HCT116 (cell line): ENCODE data around the gene LCOR. TPM values are rescaled to one million over a fixed set of nuclear protein-coding genes. Genes with fewer than 3 reads are reported as not detected.

ENCODE experiments used
- ATAC-seq: fragments of 200-7000 bp; cut with Tn5 transposase; 2 replicates; pipeline ENCODE4 v1.9.1; 2020; ENCODE audit warnings: mild to moderate bottlenecking, moderate library complexity
- BruUV-seq: library from RNA; stranded (reverse); fragments of 400-500 nt; replicated peaks from 2 replicates; lab custom pipeline; 2021; lab: Mats Ljungman, UMichigan
- CTCF ChIA-PET: fragments of 300-600 bp; sonication (Branson Sonifier 250); formaldehyde crosslinking; loops from one replicate; lab custom pipeline; 2021; ENCODE audit warnings: antibody characterized with exemption; lab: Charles Lee
- POLR2A ChIA-PET: fragments of 300-600, 350-600 bp; sonication (Branson Sonifier 250); formaldehyde crosslinking; loops from one replicate; lab custom pipeline; 2021; ENCODE audit warnings: antibody characterized with exemption; lab: Charles Lee
- RAD21 ChIA-PET, 2 experiments: fragments of 300-600 bp; sonication (Branson Sonifier 250); formaldehyde crosslinking; loops; one replicate each; lab custom pipeline; 2023; ENCODE audit warnings: low total read pairs in 2 of 2; ENCODE audit not compliant: uncharacterized antibody in 2 of 2, unreplicated experiment in 2 of 2, low non-redundant PET in 1 of 2; lab: Charles Lee
- DNase-seq: peaks from one replicate; pipeline ENCODE4 v3.0.0-alpha.2; 2010; ENCODE audit warnings: low read depth, low spot score
- H2AFZ ChIP-seq: fragments of 200-600 bp; shearing (Covaris generic), sonication (generic); 2 replicates; pipeline ENCODE4 v1.6.1; 2017; ENCODE audit warnings: low read depth, mixed run types, mixed read lengths, antibody characterized with exemption, low read length; ENCODE audit not compliant: poor library complexity, severe bottlenecking
- H3K27ac ChIP-seq: 2 replicates; pipeline ENCODE4 v1.5.1; 2012; ENCODE audit warnings: low read depth, low read length
- H3K27me3 ChIP-seq: fragments of 200-600 bp; sonication (generic); 2 replicates; pipeline ENCODE4 v1.6.1; 2016; ENCODE audit warnings: mixed run types, low read length, mixed read lengths; ENCODE audit not compliant: insufficient read depth
- H3K36me3 ChIP-seq, 2 experiments: fragments of 200-500 bp in 1 of 2; fragments of 200-600 bp in 1 of 2; sonication (Bioruptor generic) in 1 of 2; sonication (generic) in 1 of 2; 2 replicates each; pipeline versions ENCODE4 v1.5.1 to v1.6.1; 2014 to 2016; ENCODE audit warnings: low read length in 2 of 2, inconsistent platforms in 1 of 2, mixed read lengths in 1 of 2, mixed run types in 1 of 2; ENCODE audit not compliant: insufficient read depth in 2 of 2, control insufficient read depth in 1 of 2
- H3K4me1 ChIP-seq, 2 experiments: fragments of 200-600 bp in 1 of 2; sonication (generic) in 1 of 2; 2 replicates each; pipeline versions ENCODE4 v1.5.1 to v1.6.1; 2012 to 2017; ENCODE audit warnings: low read length in 2 of 2, inconsistent platforms in 1 of 2, mild to moderate bottlenecking in 1 of 2, mixed read lengths in 1 of 2, mixed run types in 1 of 2, moderate library complexity in 1 of 2; ENCODE audit not compliant: insufficient read depth in 2 of 2, control insufficient read depth in 1 of 2
- H3K4me2 ChIP-seq: fragments of 200-600 bp; sonication (generic); 2 replicates; pipeline ENCODE4 v1.6.1; 2017; ENCODE audit warnings: mixed run types, low read length, mixed read lengths
- H3K4me3 ChIP-seq, 2 experiments: fragments of 200-600 bp in 1 of 2; sonication (generic) in 1 of 2; replicated peaks in 1 of 2; 2 replicates each; pipeline ENCODE4 v1.5.1; 2011 to 2016; ENCODE audit warnings: low read length in 2 of 2, control low read depth in 1 of 2, low read depth in 1 of 2, mild to moderate bottlenecking in 1 of 2, mixed read lengths in 1 of 2, mixed run types in 1 of 2
- H3K79me2 ChIP-seq: fragments of 200-600 bp; sonication (generic); 2 replicates; pipeline ENCODE4 v1.6.1; 2017; ENCODE audit warnings: mild to moderate bottlenecking, mixed run types, low read length, moderate library complexity, mixed read lengths; ENCODE audit not compliant: insufficient read depth
- H3K9ac ChIP-seq: fragments of 200-600 bp; sonication (generic); 2 replicates; pipeline ENCODE4 v1.6.1; 2016; ENCODE audit warnings: low read length, mixed read lengths
- H3K9me2 ChIP-seq: fragments of 200-600 bp; sonication (generic), shearing (Covaris generic); 2 replicates; pipeline ENCODE4 v1.6.1; 2017; ENCODE audit warnings: mixed run types, mild to moderate bottlenecking, moderate library complexity; ENCODE audit not compliant: insufficient read depth
- H3K9me3 ChIP-seq, 2 experiments: fragments of 200-500 bp in 1 of 2; fragments of 200-600 bp in 1 of 2; sonication (Bioruptor generic) in 1 of 2; sonication (generic) in 1 of 2; 2 replicates each; pipeline ENCODE4 v1.6.1; 2014 to 2017; ENCODE audit warnings: low read length in 2 of 2, mixed read lengths in 2 of 2, inconsistent platforms in 1 of 2, low read depth in 1 of 2, mild to moderate bottlenecking in 1 of 2, mixed run types in 1 of 2, moderate library complexity in 1 of 2; ENCODE audit not compliant: control insufficient read depth in 1 of 2, insufficient read depth in 1 of 2
- H4K20me1 ChIP-seq: fragments of 200-600 bp; sonication (generic), shearing (Covaris generic); 2 replicates; pipeline ENCODE4 v1.6.1; 2017; ENCODE audit warnings: mixed run types, mild to moderate bottlenecking, moderate library complexity; ENCODE audit not compliant: insufficient read depth
- CEBPB ChIP-seq: IDR thresholded peaks from 2 replicates; pipeline ENCODE4 v1.6.1; 2012; ENCODE audit warnings: low read depth
- CTCF ChIP-seq, 3 experiments: fragments of 200-600 bp in 1 of 3; sonication (generic) in 1 of 3; IDR thresholded peaks in 2 of 3; conservative IDR thresholded peaks in 1 of 3; 2 replicates each; pipeline ENCODE4 v1.5.1; 2012 to 2017; ENCODE audit warnings: low read depth in 2 of 3, low read length in 2 of 3, antibody characterized with exemption in 1 of 3, borderline replicate concordance in 1 of 3, control low read depth in 1 of 3, mild to moderate bottlenecking in 1 of 3, mixed read lengths in 1 of 3, mixed run types in 1 of 3, moderate library complexity in 1 of 3; ENCODE audit not compliant: insufficient read depth in 1 of 3
- EGR1 ChIP-seq: IDR thresholded peaks from 2 replicates; pipeline ENCODE4 v1.6.1; 2012; ENCODE audit warnings: low read depth
- EZH2 ChIP-seq: fragments of 200-600 bp; sonication (generic); IDR thresholded peaks from 2 replicates; pipeline ENCODE4 v1.6.1; 2017; ENCODE audit warnings: antibody characterized with exemption, mixed run types
- EZH2phosphoT487 ChIP-seq: fragments of 200-600 bp; IDR thresholded peaks from 2 replicates; pipeline ENCODE4 v1.6.1; 2018; ENCODE audit warnings: antibody characterized with exemption, borderline replicate concordance
- FOSL1 ChIP-seq: IDR thresholded peaks from 2 replicates; pipeline ENCODE4 v1.6.1; 2012; ENCODE audit warnings: low read depth
- SIN3A ChIP-seq: IDR thresholded peaks from 2 replicates; pipeline ENCODE4 v1.6.1; 2012; ENCODE audit warnings: low read depth
- SP1 ChIP-seq: IDR thresholded peaks from 2 replicates; pipeline ENCODE4 v1.6.1; 2012; ENCODE audit warnings: low read depth
- SRF ChIP-seq: IDR thresholded peaks from 2 replicates; pipeline ENCODE4 v1.6.1; 2012; ENCODE audit warnings: low read depth
- YY1 ChIP-seq: IDR thresholded peaks from 2 replicates; pipeline ENCODE4 v1.6.1; 2011; ENCODE audit warnings: low read length, low read depth, moderate library complexity, mild to moderate bottlenecking; ENCODE audit not compliant: insufficient replicate concordance; ENCODE audit errors: extremely low read depth
- ZFX ChIP-seq: fragments of 450-650 bp; IDR thresholded peaks from 2 replicates; pipeline ENCODE4 v1.6.1; 2017
- intact Hi-C: fragments of 100-400 bp; cut with micrococcal nuclease; formaldehyde crosslinking; loops from 2 replicates; pipeline ENCODE4 v1.10.0; 2022
- total RNA-seq: library from RNA; stranded (reverse); gene quantifications from one replicate; pipeline ENCODE4 v1.2.1, GENCODE V29; 2021; ENCODE audit not compliant: unreplicated experiment
- TF ChIP-seq, protein P1 (sequence below): IDR thresholded peaks from 2 replicates; pipeline ENCODE4 v1.6.1; 2012
- TF ChIP-seq, protein P2 (sequence below): IDR thresholded peaks from 2 replicates; pipeline ENCODE4 v1.6.1; 2012

LCOR gene
- total RNA-seq, 1 experiment from 2014 or later: 59.9 TPM

DNA sequence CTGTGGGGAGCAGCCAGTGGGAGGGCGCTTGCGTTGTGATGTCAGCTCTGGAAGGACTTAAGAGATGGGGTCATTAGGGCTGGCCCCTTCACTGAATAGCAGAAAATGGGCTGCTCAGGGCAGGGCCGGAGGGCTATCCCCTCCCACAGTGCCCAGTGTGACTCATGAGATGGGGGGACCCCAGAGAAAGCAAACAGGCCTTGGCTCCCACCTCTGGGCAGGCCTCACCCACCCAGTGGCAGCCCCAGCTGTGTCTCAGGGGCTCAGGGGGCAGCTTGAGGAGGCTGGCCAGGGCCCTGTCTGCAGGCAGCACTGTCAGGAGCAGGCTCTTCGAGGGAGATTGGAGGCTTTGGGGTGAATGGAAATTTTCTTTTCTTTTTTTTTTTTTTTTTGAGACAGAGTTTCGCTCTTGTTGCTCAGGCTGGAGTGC is 185.4 kb downstream of the LCOR start:
- ChIA-PET RAD21 (no interaction called here), POLR2A (no interaction called here)

More for the DNA sequence above, 185.4 kb downstream of the LCOR start:
- Histone ChIP-seq H3K4me3 (no peak overlapping the region), H3K4me1 (no peaks in the 10 kb centered on the region), H3K9me2 (no peaks in the 10 kb centered on the region), H4K20me1 (no peaks in the 10 kb centered on the region), H3K4me2 (no peak overlapping the region), H3K27me3 (no peaks in the 10 kb centered on the region), H3K27ac (no peak overlapping the region), H2AFZ (no peak overlapping the region), H3K9ac (no peak overlapping the region), H3K79me2 (no peaks in the 10 kb centered on the region), H3K36me3 (no peaks in the 10 kb centered on the region), H3K9me3 (no peaks in the 10 kb centered on the region)
- intact Hi-C loops: no loop called here
- DNase-seq (no peak), ATAC-seq (no peak)
- CTCF ChIA-PET: no interaction called here
- no TSS peak for BruUV-seq
- TF ChIP-seq FOSL1 (no peak), EZH2phosphoT487 (no peak), YY1 (no peak), SP1 (no peak), SRF (no peak), ZFX (no peak), EZH2 (no peak), EGR1 (no peak), SIN3A (no peak), CTCF (IDR thresholded peaks at IDR 0.05 in 2 of 3, conservative IDR thresholded peaks at IDR 0.05 in 1 of 3; ENCODE audit: borderline replicate concordance in 1 of 3, insufficient read depth in 1 of 3, low read depth in 2 of 3, low read length in 2 of 3) (no peak), CEBPB (no peak)
- TF ChIP-seq, protein P1, sequence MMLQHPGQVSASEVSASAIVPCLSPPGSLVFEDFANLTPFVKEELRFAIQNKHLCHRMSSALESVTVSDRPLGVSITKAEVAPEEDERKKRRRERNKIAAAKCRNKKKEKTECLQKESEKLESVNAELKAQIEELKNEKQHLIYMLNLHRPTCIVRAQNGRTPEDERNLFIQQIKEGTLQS: no peak
- TF ChIP-seq, protein P2, sequence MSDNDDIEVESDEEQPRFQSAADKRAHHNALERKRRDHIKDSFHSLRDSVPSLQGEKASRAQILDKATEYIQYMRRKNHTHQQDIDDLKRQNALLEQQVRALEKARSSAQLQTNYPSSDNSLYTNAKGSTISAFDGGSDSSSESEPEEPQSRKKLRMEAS: no peak
